GM21825 (cell line): ENCODE results near the gene MVB12B.

Experiments
- ATAC-seq: cut with Tn5 transposase; IDR thresholded peaks from one replicate; pipeline ENCODE4 v1.9.1; 2021; ENCODE audit warnings: mild to moderate bottlenecking, moderate library complexity; ENCODE audit not compliant: unreplicated experiment

The MVB12B gene

DNA sequence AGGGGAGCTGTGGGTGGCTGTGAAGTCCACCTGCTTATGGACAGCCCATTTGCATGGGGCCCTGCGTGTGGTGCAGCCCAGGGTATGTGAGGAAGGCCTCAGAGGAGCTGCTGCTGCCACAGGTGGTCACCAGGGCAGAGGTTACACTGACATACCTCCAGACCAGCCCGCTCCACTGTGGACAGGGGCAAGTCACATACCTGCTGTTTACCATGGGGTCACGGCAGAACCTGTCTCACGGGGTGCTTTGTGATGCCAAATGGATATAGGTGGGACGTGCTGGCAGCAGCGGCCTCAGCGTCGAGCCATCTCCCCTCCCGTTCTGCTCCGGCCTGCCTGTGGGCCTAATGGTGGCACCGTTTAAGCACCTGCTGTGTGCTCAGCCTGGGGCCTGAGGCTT is 159.6 kb downstream of the MVB12B start:
- ATAC-seq: no peak

DNA sequence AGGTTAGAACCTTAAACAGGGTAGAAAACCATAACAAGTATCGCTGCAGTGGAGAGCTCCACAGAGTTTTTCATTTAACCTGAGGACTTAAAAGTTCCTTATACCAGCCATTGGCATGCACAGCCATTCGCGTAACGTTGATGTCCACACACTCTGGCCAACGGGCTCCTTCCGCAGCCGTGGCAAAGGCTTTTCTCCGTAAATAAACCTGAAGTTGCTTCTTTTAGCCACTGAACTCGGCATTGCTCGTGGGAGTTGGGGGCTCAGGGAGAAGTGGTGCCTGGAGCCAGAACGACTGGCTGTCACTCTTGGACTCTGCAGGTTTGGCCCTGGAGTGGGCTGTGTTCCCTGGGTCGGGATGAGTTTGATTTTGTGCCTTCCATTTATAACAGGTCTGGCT is 161.2 kb downstream of the MVB12B start:
- ATAC-seq: no peak

DNA sequence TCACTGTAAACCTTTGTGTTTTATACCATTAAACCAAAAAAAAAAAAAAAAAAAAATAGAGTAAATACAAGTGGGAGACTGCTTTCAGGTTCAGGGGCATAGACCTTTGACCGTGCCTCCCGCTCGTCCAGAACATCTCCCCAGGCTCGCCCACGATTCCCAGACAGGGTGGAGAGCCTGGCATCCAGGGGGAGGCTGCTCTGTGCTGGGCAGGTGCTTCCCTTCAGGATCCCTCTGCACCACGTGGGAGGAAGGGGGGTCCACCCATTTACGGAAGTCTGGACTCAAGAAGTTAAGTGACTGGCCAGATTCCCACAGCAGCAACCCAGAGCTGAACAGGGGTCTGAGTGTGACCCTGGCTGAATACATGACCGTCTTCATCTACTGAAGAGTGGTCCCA is 161.7 kb downstream of the MVB12B start:
- ATAC-seq: no peak

DNA sequence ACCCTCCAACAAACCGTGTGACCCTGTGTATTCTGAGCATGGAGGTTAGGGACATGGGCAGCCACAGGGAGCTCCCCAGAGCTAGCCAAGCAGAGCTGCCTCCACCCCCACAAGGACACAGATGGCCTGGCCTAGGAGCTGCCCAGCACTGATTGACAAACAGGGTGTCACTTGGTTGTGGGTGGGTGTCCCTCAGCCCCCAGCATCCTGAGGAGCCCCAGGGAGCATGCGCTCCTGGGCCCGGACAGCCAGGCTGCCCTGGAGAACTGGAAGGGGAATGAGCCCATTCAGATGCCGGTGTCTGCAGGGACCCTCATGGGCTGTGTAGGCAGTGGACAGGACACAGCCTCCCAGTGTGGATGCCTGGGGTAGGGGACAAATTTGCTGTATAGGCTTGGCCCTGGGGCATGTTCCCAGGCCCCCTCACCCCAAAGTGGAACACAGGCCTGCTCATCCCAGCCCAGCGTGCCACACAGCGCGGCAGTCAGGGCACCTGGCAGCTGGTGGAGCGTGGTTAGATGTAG is 162.3 kb downstream of the MVB12B start:
- ATAC-seq: no peak

DNA sequence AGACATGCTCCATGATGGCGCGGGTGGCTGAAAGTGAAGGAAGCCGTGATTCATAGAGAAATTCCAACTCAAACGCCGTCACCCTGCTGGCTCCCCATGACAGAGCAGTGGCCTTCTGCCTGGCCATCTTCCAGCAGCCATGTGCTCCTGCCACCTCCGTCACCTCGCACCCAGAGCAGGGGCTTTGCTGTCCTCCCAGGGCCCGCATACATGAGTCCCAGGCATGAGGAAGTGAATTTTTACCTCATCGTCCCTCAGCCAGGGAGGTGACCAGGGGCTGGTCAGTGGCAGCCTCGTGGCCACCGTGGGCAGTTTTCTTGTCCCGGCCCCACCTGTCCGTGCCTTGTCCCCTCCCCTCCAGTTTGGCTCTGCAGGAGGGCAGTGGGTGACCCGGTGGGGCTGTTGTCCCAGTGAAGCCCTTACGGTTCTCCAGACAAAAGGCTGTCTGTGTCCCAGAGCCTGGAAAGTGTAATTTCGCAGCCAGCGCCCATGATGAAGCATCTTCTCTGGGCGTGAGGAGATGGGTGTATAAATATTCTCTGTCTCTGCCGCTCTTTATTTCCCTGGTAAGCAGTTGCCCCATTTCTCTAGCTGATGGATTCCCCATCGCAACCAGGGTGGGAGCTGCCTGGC is 163.1 kb downstream of the MVB12B start:
- no peak for ATAC-seq

DNA sequence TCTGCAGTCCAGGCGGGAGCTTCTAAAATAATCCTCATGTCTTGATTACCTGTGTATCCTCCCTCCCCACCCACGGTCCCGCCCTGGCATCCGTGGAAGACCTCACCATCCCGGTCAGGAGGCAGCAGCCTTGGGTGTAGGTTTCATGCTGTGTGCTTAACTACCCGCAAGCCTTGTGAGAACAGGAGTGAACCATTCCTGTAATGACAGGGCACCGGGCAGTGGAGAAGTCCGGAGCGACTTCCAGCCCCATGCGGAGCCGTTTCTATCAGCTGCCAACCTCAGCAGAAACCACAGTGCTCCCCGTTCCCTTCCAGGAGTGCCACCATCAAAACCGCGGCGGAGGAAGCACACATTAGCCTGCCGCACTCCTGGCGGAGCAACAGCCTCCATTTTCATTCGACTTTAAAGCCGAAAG is 163.6 kb downstream of the MVB12B start:
- no peak for ATAC-seq

DNA sequence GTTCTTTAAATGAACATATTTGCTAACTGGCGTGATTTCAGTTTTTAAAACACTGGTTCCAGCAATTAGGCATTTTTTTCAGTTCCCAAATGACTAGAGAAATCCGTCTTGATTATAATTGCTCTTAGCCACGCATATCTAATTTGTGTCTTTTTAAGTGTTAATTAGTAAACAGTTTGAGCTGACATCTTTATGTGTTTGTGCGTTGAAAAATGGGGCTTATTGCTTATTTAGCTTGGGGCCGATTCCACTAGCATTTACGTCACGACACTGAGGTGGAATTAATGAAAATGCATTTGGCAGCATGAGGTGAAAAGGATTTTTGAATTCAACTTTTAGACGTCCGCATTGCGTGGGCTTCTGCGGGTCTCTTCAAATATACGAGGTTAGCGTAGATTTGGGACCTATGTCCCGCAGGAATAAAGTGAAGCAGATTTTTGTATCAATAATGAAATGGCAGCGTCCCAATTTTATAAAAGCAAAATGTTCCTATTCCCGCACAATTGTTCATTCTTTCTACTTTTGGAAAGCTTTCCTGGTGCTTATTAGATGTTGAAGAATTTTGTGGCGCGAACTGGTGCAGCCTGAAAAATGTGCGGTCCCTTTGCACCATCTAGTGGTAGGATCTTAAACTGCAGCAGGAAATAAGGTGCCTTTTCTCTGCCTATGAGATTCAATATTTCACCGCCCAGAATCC is 164.4 kb downstream of the MVB12B start:
- no peak for ATAC-seq

DNA sequence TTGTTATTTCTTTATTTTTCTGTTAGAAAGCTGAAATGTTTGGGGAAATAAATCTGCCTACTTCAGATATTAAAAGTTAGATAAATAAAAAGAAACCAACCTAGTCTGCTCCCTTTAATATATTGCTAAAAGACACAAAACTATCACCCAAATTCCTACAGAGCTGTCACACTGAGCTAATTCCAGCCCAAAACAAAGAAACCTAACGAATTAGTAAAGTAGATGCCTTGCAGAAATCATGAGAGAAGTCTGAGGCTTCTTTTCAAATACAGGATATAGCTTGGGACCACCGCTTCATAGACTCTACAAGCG is 164.9 kb downstream of the MVB12B start:
- ATAC-seq: no peak

DNA sequence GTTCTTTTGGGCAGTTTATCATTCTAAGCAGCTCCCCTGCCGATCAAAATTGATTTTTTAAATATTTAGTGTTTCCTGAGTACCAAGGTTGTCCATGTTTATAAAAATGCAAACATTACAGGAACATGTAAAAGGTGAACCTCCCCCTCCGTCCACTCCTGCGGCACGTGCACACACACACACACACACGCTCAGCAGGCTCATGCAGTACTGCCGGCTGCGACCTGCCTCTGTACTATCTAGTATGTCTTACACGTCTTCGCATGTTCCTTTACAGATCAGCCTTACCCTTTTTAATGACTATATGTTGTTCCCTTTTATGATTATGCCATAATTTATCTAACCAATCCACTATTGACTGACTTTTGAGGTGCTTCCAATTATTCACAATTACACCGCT is 165.3 kb downstream of the MVB12B start:
- ATAC-seq: no peak

DNA sequence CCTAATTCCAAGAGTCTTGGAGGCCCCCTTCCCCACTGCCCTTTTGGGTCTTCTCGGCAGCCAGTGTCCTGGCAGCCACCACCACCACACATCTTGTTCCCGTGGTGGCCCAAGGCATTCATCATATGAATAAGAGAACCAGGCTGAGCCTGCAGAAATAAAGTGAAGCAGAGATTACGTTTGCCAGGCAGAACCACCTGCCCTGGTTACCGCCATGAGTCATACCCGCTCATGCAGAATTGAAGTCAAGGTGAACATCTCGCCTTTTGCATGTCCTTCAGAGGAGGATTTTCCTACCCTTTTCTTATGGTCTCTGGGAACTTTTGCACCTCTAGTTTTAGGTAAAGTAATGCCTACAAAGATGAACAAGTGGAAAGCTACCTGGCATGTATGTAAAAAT is 167.6 kb downstream of the MVB12B start:
- no peak for ATAC-seq

DNA sequence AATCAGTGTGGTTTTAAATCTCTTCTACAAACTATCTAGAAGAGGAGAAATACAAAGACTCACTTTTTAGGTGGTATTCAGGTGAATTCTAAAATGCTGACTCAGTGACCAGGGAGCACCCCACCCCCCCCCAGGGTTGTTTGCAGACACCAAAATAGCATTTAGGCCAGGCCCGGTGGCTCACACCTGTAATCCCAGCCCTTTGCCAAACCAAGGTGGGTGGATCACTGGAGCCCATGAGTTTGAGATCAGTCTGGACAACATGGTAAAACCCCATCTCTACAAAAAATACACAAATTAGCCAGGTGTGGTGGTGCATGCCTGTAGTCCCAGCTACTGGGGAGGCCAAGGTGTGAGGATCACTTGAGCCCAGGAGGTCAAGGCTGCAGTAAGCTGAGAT is 168.1 kb downstream of the MVB12B start:
- no peak for ATAC-seq

DNA sequence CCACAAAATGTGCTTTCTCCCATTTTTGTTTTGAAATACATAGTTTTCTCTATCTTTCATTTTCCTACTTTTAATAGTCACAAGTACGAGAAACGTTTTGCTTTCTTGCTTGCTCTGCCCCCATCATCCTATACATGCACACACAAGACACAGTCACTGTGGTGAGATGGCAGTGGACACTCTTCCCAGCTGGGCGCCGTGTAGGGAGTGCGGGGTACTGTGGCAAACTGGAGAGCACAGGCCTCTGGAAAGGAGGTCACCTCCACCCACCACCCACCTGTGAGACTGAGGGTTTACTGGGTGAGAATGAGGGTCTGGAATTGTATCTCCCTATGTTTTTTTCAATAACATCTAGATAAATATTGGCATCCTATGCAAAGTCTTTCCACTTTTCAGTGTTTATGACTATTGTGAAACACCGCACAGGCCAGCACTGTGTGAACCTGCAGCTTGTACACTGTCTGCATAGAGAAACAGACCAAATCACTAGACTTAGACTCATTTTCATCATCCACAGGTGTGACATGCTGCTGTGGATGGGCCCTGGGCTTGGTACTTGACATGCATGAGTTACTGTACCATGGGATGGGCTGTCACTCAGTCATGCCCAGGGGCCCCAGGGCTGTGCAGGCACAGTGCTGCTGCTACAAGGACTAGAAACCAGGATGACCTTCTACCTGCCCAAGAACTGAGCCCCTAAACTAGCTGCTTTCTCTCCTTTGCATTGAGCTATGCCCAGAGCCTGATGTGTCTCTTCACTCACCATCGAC is 169.0 kb downstream of the MVB12B start:
- ATAC-seq: no peak

DNA sequence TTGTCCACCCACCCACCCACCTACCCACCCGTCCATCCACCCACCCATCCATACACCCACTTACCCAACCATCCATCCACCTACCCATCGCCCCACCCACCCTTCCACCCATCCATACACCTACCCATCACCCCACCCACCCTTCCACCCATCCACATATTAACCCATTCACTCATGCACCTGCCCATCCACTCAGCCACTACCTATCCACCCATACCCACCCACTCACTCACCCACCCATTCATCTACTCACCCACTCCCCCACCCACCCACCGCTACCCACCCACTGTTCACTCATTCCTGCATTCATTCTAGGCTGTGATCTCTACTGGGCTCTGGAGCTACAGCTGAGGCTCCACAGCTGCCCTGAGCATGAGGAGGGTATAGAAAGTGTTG is 169.6 kb downstream of the MVB12B start:
- ATAC-seq: no peak

DNA sequence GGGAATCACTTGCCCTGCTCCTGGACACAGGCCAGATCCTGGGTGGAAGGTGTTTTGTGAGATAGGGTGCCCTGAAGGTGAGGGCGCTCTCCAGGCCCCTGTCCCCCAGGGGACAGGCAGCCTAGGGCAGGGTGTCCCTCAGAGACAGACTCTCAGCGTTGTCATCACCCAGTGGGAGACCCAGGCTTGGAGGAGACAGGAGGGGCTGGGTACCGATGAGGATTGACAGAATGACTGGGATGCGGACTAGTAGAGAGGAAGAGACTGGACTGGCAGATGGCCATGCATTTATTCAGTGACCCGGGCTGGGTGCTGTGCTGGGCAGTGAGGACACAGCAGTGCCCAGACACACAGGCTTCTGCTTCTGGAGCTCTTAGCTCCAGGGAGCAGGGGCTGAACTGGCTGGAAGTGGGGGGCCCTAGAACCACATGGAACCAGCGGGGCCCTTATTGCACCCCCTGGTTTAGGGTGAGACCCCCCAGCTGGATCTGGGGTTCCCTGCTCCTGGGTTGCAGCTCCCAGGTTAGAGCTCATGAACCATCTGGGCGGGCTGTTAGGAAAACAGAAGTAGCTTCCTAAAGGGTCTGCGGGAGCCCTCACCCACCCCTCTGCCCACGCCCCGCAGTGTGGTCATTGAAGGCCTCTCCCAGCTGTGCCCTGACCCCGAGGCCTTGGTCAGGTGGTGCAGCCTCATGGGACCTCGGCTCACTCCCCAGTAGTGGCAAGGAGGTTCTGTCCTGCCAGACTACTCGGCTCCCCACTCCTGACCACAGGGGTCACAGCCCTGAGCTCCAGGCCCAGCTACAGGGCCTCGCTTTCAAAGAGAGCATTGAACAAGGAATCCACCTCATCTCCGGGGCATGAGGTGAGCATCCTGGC is 170.4 kb downstream of the MVB12B start:
- no peak for ATAC-seq

DNA sequence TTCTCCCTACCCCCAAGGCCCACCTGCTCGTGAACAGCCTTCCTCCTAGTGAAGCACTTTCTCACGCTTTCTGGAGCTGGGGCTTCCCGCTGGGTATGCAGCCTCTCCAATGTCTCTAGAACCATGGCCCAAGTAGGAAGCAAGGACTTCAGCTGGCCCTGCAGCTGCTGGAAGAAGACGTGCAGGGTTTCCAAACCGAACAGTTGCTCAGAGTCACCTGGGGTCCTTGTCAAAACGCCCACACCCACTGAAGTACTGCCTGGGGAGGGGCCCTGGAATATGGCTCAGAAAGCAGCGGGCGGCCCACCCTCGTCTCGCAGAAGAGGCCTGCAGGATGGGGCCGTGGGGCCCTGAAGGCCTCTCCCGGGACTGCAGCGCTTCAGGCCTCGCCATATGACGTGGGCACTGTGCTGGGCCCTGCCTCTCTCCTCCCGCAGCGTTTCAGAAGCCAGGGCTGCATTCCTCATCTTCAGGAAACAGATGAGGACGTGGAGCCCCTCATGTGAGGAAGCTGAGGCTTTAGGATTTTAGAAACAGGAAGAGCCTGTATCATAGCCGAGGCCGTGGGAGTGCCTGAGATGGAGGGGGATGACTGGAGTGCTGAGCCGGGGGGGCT is 171.1 kb downstream of the MVB12B start:
- ATAC-seq: no peak

DNA sequence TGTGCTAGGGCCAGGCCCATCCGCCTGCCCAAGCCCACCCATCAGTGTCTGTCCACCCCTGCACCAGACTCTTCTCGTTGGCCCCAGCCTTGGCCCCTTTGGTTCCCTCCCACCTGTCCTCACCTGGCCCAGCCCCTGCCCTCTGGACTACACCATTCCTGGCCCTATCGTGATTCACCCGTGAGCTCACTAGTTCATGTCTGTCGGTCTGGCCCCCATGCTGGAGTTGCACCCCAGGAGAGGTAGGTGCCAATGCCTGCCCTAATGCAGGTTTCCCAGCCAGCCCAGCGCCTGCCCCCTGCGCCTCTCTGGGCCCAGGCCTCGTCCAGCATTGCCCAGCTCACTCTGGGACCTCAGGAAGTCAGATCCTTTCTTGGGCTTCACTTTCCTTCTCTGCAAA is 171.7 kb downstream of the MVB12B start:
- no peak for ATAC-seq

DNA sequence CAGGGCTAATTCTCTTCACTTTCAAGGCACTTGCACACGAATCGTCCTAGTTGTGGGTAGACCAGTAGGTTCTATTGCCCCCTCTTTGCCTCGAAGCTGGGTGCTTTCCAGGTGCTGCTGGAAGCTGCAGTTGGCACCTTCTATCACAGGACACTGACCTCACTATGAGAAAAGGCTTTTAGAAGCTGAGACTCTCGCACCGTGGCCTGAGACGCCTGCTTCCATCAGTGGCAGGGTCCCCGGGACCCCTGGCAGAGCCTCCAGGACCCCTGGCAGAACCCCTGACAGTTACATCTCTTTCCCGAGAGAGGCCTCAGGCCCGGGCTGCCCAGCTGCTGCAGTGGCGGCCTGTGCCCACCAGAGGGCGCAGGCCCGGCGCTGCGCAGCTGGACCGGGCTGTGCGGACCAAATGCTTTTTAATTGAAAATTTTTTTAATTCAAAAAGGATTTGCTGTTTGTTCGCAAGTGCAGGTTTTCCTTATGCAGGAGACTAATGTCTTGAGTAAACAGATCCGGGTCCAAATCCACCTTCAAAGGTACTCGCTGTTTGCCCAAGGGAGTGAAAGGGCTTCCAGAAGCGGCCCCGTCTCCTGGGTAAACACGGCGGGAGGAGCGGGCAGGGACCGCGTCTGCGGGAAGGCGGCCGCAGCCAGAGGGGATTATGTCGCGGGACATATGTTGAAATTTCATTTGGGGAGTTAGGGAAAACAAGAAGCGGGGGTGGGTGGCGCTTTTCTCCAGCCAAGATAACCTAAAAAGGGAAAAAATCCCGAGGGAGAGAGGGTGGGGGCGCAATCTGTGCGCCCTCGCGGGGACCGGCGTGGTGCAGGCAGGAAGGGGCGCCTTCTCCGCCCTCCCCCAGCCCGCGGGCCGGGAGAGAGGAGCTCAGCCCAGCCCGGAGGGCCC is 172.6 kb downstream of the MVB12B start:
- ATAC-seq: no peak

DNA sequence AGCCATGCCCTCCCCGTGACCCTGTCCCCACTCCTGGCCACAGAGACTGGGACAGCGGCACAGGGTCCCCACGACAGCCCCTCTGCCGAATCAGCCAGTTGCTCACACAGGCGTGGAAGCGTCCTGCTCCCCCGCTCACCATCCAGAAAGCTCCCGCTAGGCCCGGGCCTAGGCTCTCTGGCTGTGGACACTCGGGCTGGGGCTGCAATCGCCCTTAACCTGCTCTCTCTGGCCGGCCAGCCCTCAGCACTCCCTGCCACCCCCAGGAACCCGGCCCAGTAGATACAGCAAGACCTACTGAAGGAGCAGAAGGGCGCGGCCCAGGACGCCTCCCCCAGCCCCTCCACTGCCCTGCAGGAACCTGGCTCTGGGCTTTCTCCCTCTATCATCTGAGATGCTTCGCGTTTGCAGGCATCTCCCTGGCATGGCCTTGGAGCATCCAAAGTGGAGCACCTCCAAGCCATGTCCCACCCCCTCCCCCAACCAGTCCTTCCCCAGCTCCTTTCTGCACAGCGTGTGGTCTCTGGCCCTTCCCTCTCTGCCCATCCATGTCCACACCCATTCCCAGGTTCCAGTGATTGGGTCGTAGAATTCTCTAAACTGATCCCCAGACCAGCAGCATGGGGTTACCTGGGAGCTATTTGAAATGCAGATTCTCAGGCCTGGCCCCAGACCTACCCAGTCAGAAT is 173.4 kb downstream of the MVB12B start:
- ATAC-seq: no peak
